GM21526 (cell line): ENCODE results near the gene CKAP2L.

Source experiments
- ATAC-seq: cut with Tn5 transposase; IDR thresholded peaks from one replicate; pipeline ENCODE4 v1.9.1; 2021; ENCODE audit warnings: moderate library complexity; ENCODE audit not compliant: unreplicated experiment, low FRiP score

Gene CKAP2L

GRCh38 chr2:112687522-112687921 lies 76.9 kb downstream of the CKAP2L start:
- ATAC-seq: no peak
